ENCODE data around the gene RBBP8. TPM values are rescaled to one million over a fixed set of nuclear protein-coding genes. Genes with fewer than 3 reads are reported as not detected.
A peak's percentile ranks its signal among the peaks of the same experiment; 100 is the strongest.
"Not testable (repeated sequence)": the region's sequence is repeated elsewhere in the genome, so short reads cannot be mapped to it uniquely, and the experiment has no call there.

RBBP8 gene
- total RNA-seq (10 to 100 TPM in 1 of 5 experiments, 1 to 10 TPM in 4; 1.5 to 55.8 (median 2.5) TPM), polyA plus RNA-seq (1 to 10 TPM in 1 of 2 donors, under 1 TPM in 1; 0.59 to 1.3 TPM), total RNA-seq (2.8 reads per million, percentile 15 among the genes with 10 or more reads in this experiment)

GRCh38 chr18:22933206-22933965 lies at the start of gene RBBP8:
Gene RBBP8, plus strand, starts transcription at chr18:22933328. Its CDS starts 3,524 bp downstream, at chr18:22936852.
- Mint-ChIP-seq H3K27ac (peak within 1 kb of the TSS in 8 of 9 donors; percentile 76 to 95 (median 89)), H3K4me3 (peak within 1 kb of the TSS; percentile 84 to 97 (median 92)), H3K36me3 (peaks cover 0 to 3% (median 0%) of the 10 kb centered on the region in 5 donors), H3K27me3 (peaks cover 0 to 5% (median 0%) of the 10 kb centered on the region in 5 donors), H3K9me3 (no peaks in the 10 kb centered on the region), H3K4me1 (peaks cover 7 to 37% (median 12%) of the 10 kb centered on the region in 7 donors)
- DNase-seq (peak; percentile 60 to 92 (median 81)), ATAC-seq (peak; percentile 84)
- Histone ChIP-seq H3K4me3 (ENCODE audit: low read length) (peak within 1 kb of the TSS; percentile 92), H3K27me3 (ENCODE audit: control insufficient read depth in 2 of 2, insufficient read depth in 2 of 2, low read length in 2 of 2) (no peaks in the 10 kb centered on the region), H3K9me3 (ENCODE audit: control insufficient read depth in 2 of 3, low read length in 3 of 3) (no peaks in the 10 kb centered on the region), H3K27ac (ENCODE audit: low read depth, low read length) (peak within 1 kb of the TSS; percentile 86), H3K4me1 (ENCODE audit: control insufficient read depth in 2 of 2, insufficient read depth in 2 of 2, low read length in 2 of 2) (no peaks in the 10 kb centered on the region), H3K36me3 (ENCODE audit: control insufficient read depth in 2 of 3, insufficient read depth in 3 of 3, low read length in 3 of 3) (no peaks in the 10 kb centered on the region)
- ChIA-PET POLR2A (interaction anchor here (1.0 kb wide), 1 partner anchor 8 kb away, joined by 5 read pairs; no protein-coding TSS in a partner anchor), CTCF (interaction anchor here (1.1 to 6.4 kb wide), 2 partner anchors 50 to 425 kb away, joined by 5 to 60 read pairs; no protein-coding TSS in a partner anchor)
- intact Hi-C loops (cut with micrococcal nuclease) = loop anchor here (1.0 to 10.0 kb wide), 11 partner anchors 121 to 1491 kb away; partner anchors contain the start of genes NPC1 (in 2 of the 2), RMC1 (in 2 of the 2), IMPACT (in 1 of the 2) and RIOK3 (in 1 of the 2)

GRCh38 chr18:22883827-22884226 lies 49.3 kb upstream of the RBBP8 start:
- peaks cover 0 to 12% (median 2%) of the 10 kb centered on the region in 11 donors for H3K9me3 Mint-ChIP-seq
- Histone ChIP-seq H3K27me3 (ENCODE audit: control insufficient read depth in 2 of 2, insufficient read depth in 2 of 2, low read length in 2 of 2) (no peaks in the 10 kb centered on the region), H3K4me1 (ENCODE audit: control insufficient read depth in 2 of 2, insufficient read depth in 2 of 2, low read length in 2 of 2) (no peaks in the 10 kb centered on the region), H3K36me3 (ENCODE audit: control insufficient read depth in 2 of 3, insufficient read depth in 3 of 3, low read length in 3 of 3) (no peaks in the 10 kb centered on the region), H3K9me3 (ENCODE audit: control insufficient read depth in 2 of 3, low read length in 3 of 3) (no peaks in the 10 kb centered on the region), H3K4me3 (ENCODE audit: low read length) (no peak overlapping the region), H3K27ac (ENCODE audit: low read depth, low read length) (no peak overlapping the region)
- no peaks in the 10 kb centered on the region for H3K4me1 Mint-ChIP-seq
- ATAC-seq (no peak), DNase-seq (no peak)
- peaks cover 10 to 34% (median 25%) of the 10 kb centered on the region in 5 donors for H3K27me3 Mint-ChIP-seq
- ChIA-PET POLR2A (no interaction called here), CTCF (no interaction called here)
- no peak overlapping the region for H3K4me3 Mint-ChIP-seq
- no peak overlapping the region for H3K27ac Mint-ChIP-seq
- no peaks in the 10 kb centered on the region for H3K36me3 Mint-ChIP-seq
- intact Hi-C loops (cut with micrococcal nuclease) = no loop called here

GRCh38 chr18:22885694-22886093 lies 47.4 kb upstream of the RBBP8 start:
- Mint-ChIP-seq H3K9me3 (peaks cover 0 to 12% (median 2%) of the 10 kb centered on the region in 11 donors), H3K27me3 (peaks cover 10 to 31% (median 21%) of the 10 kb centered on the region in 5 donors)
- H3K27ac ChIP-seq (ENCODE audit: low read depth, low read length); H3K4me1 Mint-ChIP-seq; H3K4me3 Mint-ChIP-seq; H3K4me3 ChIP-seq (ENCODE audit: low read length); H3K27me3 ChIP-seq (ENCODE audit: control insufficient read depth in 2 of 2, insufficient read depth in 2 of 2, low read length in 2 of 2); intact Hi-C loops (cut with micrococcal nuclease); ATAC-seq; DNase-seq; H3K27ac Mint-ChIP-seq; H3K36me3 ChIP-seq (ENCODE audit: control insufficient read depth in 2 of 3, insufficient read depth in 3 of 3, low read length in 3 of 3); H3K9me3 ChIP-seq (ENCODE audit: control insufficient read depth in 2 of 3, low read length in 3 of 3); H3K4me1 ChIP-seq (ENCODE audit: control insufficient read depth in 2 of 2, insufficient read depth in 2 of 2, low read length in 2 of 2); H3K36me3 Mint-ChIP-seq; POLR2A ChIA-PET; CTCF ChIA-PET: not testable (repeated sequence)

- POLR2A ChIA-PET = no interaction called here
- intact Hi-C loops (cut with micrococcal nuclease) = no loop called here
- DNase-seq = no peak
- Histone ChIP-seq H3K4me3 (ENCODE audit: low read length) (no peak overlapping the region), H3K27ac (ENCODE audit: low read depth, low read length) (no peak overlapping the region), H3K4me1 (ENCODE audit: control insufficient read depth in 2 of 2, insufficient read depth in 2 of 2, low read length in 2 of 2) (no peaks in the 10 kb centered on the region), H3K9me3 (ENCODE audit: control insufficient read depth in 2 of 3, low read length in 3 of 3) (peaks cover 0 to 4% (median 0%) of the 10 kb centered on the region in 3 experiments), H3K27me3 (ENCODE audit: control insufficient read depth in 2 of 2, insufficient read depth in 2 of 2, low read length in 2 of 2) (no peaks in the 10 kb centered on the region), H3K36me3 (ENCODE audit: control insufficient read depth in 2 of 3, insufficient read depth in 3 of 3, low read length in 3 of 3) (no peaks in the 10 kb centered on the region)
- Mint-ChIP-seq H3K4me3 (no peak overlapping the region), H3K27ac (no peak overlapping the region), H3K4me1 (no peaks in the 10 kb centered on the region), H3K27me3 (peaks cover 4 to 46% (median 16%) of the 10 kb centered on the region in 5 donors), H3K9me3 (peaks cover 0 to 11% (median 4%) of the 10 kb centered on the region in 11 donors), H3K36me3 (peaks cover 0 to 5% (median 4%) of the 10 kb centered on the region in 5 donors)
- CTCF ChIA-PET = no interaction called here
- no peak for ATAC-seq
Observed at GRCh38 chr18:22899421-22899820, 33.7 kb upstream of the RBBP8 start.

- ChIA-PET POLR2A (no interaction called here), CTCF (interaction anchor here (0.6 kb wide), 1 partner anchor 462 kb away, joined by 4 read pairs; no protein-coding TSS in a partner anchor)
- Histone ChIP-seq H3K4me3 (ENCODE audit: low read length) (no peak overlapping the region), H3K27me3 (ENCODE audit: control insufficient read depth in 2 of 2, insufficient read depth in 2 of 2, low read length in 2 of 2) (no peaks in the 10 kb centered on the region), H3K4me1 (ENCODE audit: control insufficient read depth in 2 of 2, insufficient read depth in 2 of 2, low read length in 2 of 2) (no peaks in the 10 kb centered on the region), H3K36me3 (ENCODE audit: control insufficient read depth in 2 of 3, insufficient read depth in 3 of 3, low read length in 3 of 3) (no peaks in the 10 kb centered on the region), H3K9me3 (ENCODE audit: control insufficient read depth in 2 of 3, low read length in 3 of 3) (peaks cover 0 to 4% (median 0%) of the 10 kb centered on the region in 3 experiments), H3K27ac (ENCODE audit: low read depth, low read length) (no peak overlapping the region)
- intact Hi-C loops (cut with micrococcal nuclease) = no loop called here
- DNase-seq (no peak), ATAC-seq (no peak)
- Mint-ChIP-seq H3K9me3 (peaks cover 0 to 11% (median 4%) of the 10 kb centered on the region in 11 donors), H3K36me3 (peaks cover 0 to 5% (median 4%) of the 10 kb centered on the region in 5 donors), H3K4me3 (no peak overlapping the region), H3K27ac (no peak overlapping the region), H3K4me1 (no peaks in the 10 kb centered on the region), H3K27me3 (peaks cover 4 to 42% (median 9%) of the 10 kb centered on the region in 5 donors)
Observed at GRCh38 chr18:22900558-22901238, 32.4 kb upstream of the RBBP8 start.

GRCh38 chr18:22902093-22902492 lies 31.0 kb upstream of the RBBP8 start:
- intact Hi-C loops (cut with micrococcal nuclease) = no loop called here
- Histone ChIP-seq H3K4me3 (ENCODE audit: low read length) (no peak overlapping the region), H3K27ac (ENCODE audit: low read depth, low read length) (no peak overlapping the region), H3K36me3 (ENCODE audit: control insufficient read depth in 2 of 3, insufficient read depth in 3 of 3, low read length in 3 of 3) (no peaks in the 10 kb centered on the region), H3K27me3 (ENCODE audit: control insufficient read depth in 2 of 2, insufficient read depth in 2 of 2, low read length in 2 of 2) (no peaks in the 10 kb centered on the region), H3K4me1 (ENCODE audit: control insufficient read depth in 2 of 2, insufficient read depth in 2 of 2, low read length in 2 of 2) (no peaks in the 10 kb centered on the region), H3K9me3 (ENCODE audit: control insufficient read depth in 2 of 3, low read length in 3 of 3) (peaks cover 0 to 4% (median 0%) of the 10 kb centered on the region in 3 experiments)
- ATAC-seq (no peak), DNase-seq (no peak)
- H3K27me3 Mint-ChIP-seq = peaks cover 4 to 40% (median 7%) of the 10 kb centered on the region in 5 donors
- H3K36me3 Mint-ChIP-seq = peaks cover 0 to 5% (median 4%) of the 10 kb centered on the region in 5 donors
- H3K27ac Mint-ChIP-seq = no peak overlapping the region
- CTCF ChIA-PET = no interaction called here
- H3K9me3 Mint-ChIP-seq = peaks cover 0 to 11% (median 4%) of the 10 kb centered on the region in 11 donors
- POLR2A ChIA-PET = no interaction called here
- H3K4me3 Mint-ChIP-seq = no peak overlapping the region
- H3K4me1 Mint-ChIP-seq = no peaks in the 10 kb centered on the region
